K562 (cell line): ENCODE data around the gene PARD6B. TPM values are rescaled to one million over a fixed set of nuclear protein-coding genes. Genes with fewer than 3 reads are reported as not detected.

Source experiments
- HOMEZ ChIP-seq: fragments of 250-450 bp; sonication (Bioruptor Pico); IDR thresholded peaks from 2 replicates; pipeline ENCODE4 v1.4.0; 2020; ENCODE audit warnings: mild to moderate bottlenecking, moderate library complexity
- KAT2B ChIP-seq: IDR thresholded peaks from one replicate; pipeline ENCODE4 v1.6.1; 2012; ENCODE audit warnings: low read depth, mild to moderate bottlenecking, control low read depth, inconsistent platforms, low read length, moderate library complexity
- MAFK ChIP-seq: IDR thresholded peaks from 2 replicates; pipeline ENCODE4 v1.6.1; 2011; ENCODE audit warnings: low read length, improper control_type of control experiment
- NRF1 ChIP-seq, 2 experiments: fragments of 450-650 bp; IDR thresholded peaks in 1 of 2; conservative IDR thresholded peaks in 1 of 2; 2 replicates each; pipeline ENCODE4 v1.6.1; 2014; ENCODE audit warnings: mild to moderate bottlenecking in 2 of 2
- PYGO2 ChIP-seq: fragments of 450-650 bp; IDR thresholded peaks from 2 replicates; pipeline ENCODE4 v1.6.1; 2016; ENCODE audit warnings: mild to moderate bottlenecking, missing genetic modification characterization, moderate library complexity, missing compliant biosample characterization
- TEAD4 ChIP-seq, 2 experiments: sonication (generic) in 1 of 2; formaldehyde crosslinking in 1 of 2; IDR thresholded peaks; 2 replicates each; pipeline versions ENCODE4 v1.6.1 to v1.8.0; 2012 to 2022; ENCODE audit warnings: borderline replicate concordance in 1 of 2, inconsistent platforms in 1 of 2, low read length in 1 of 2, mild to moderate bottlenecking in 1 of 2, missing genetic modification reagents in 1 of 2
- XRCC4 ChIP-seq: IDR thresholded peaks from one replicate; pipeline ENCODE4 v1.6.1; 2011; ENCODE audit not compliant: insufficient read depth, insufficient read length; ENCODE audit errors: extremely low read depth
- ZNF23 ChIP-seq: fragments of 250-450 bp; sonication (Bioruptor Pico); IDR thresholded peaks from 2 replicates; pipeline ENCODE4 v1.4.0; 2020; ENCODE audit warnings: mild to moderate bottlenecking
- ZNF436 ChIP-seq: fragments of 250-450, 450-650 bp; sonication (Bioruptor Pico); formaldehyde crosslinking; IDR thresholded peaks from 2 replicates; pipeline ENCODE4 v1.7.0; 2020; ENCODE audit warnings: mild to moderate bottlenecking
- ZNF699 ChIP-seq: fragments of 250-450 bp; sonication (Bioruptor Pico); IDR thresholded peaks from 2 replicates; pipeline ENCODE4 v1.8.0; 2021; ENCODE audit warnings: mild to moderate bottlenecking, moderate library complexity; ENCODE audit not compliant: insufficient replicate concordance
- ZNF717 ChIP-seq: fragments of 250-450 bp; sonication (Bioruptor Pico); IDR thresholded peaks from 2 replicates; pipeline ENCODE4 v1.5.0; 2021
- polyA plus RNA-seq, 8 experiments: library from polyadenylated mRNA; depleted of rRNA in 4 of 8; stranded (reverse) in 5 of 8; unstranded in 3 of 8; fragments of >200 nt; fragmentation: Nextera tagmentation in 2 of 8; fragmentation: Illumina TruSeq in 1 of 8; extraction: Ambion mirVana in 2 of 8; extraction: Trizol in 1 of 8; gene quantifications; 2 replicates each; pipeline versions ENCODE4 v1.2.1 to v1.2.3, GENCODE V29; 2011 to 2014; ENCODE audit warnings: inconsistent platforms in 1 of 8, missing spikeins in 1 of 8
- total RNA-seq, 7 experiments: library from RNA; depleted of rRNA in 6 of 7; stranded (reverse); fragments of >200 nt in 6 of 7; fragmentation: Illumina TruSeq in 2 of 7; extraction: Trizol in 2 of 7; gene quantifications; 2 replicates each; pipeline versions ENCODE4 v1.2.1 to v1.2.3, GENCODE V29; 2011 to 2021; ENCODE audit warnings: low replicate concordance in 1 of 7
- TF ChIP-seq, protein P1 (sequence below): conservative IDR thresholded peaks from 2 replicates; pipeline ENCODE4 v1.6.1; 2011; ENCODE audit warnings: low read depth, mild to moderate bottlenecking, low read length; ENCODE audit not compliant: control insufficient read depth
- TF ChIP-seq, protein P2 (sequence below): fragments of 250-450 bp; sonication (Bioruptor Pico); IDR thresholded peaks from 2 replicates; pipeline ENCODE4 v1.8.0; 2021; ENCODE audit warnings: moderate library complexity, mild to moderate bottlenecking, inconsistent platforms
- TF ChIP-seq, protein P3 (sequence below), 2 experiments: fragments of 150-350 bp in 1 of 2; IDR thresholded peaks; 2 replicates each; pipeline ENCODE4 v1.6.1; 2012 to 2016; ENCODE audit warnings: low read depth in 2 of 2, low read length in 2 of 2, mild to moderate bottlenecking in 1 of 2, moderate library complexity in 1 of 2
- TF ChIP-seq, protein P4 (sequence below): fragments of 250-450 bp; sonication (Bioruptor Pico); IDR thresholded peaks from 2 replicates; pipeline ENCODE4 v1.4.0; 2020; ENCODE audit warnings: mild to moderate bottlenecking

PARD6B gene
- total and polyA plus RNA-seq, 9 of the 15 experiments (the other 6 are each of a cell fraction or from before 2014, with no cell fraction given) = 1.7 to 12.3 (median 5.5) TPM

DNA sequence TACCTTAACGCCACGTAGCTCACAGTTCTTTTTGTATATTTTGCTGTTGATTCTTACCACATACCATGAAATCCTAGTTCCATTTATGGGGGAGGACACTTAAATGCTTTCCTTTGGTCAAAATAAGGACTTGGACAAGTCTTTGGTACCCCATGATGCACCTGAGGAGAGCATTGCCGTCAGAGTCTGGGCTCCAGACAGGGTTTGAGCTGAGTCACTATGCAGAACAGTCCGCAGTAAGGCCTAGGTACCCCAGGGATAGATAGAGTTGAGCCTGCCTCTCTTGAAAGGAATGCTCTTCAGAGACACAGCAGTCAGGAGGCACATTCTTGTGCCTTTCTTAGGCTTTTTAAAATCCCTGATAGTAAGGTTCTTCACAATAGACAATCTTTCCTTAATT is 6.0 kb downstream of the PARD6B start (continued):
- TF ChIP-seq ZNF699 (CRISPR knock-in tag) (no peak), NRF1 (conservative IDR thresholded peaks at IDR 0.05 in 1 of 2, IDR thresholded peaks at IDR 0.05 in 1 of 2) (no peak), ZNF717 (CRISPR knock-in tag) (no peak), XRCC4 (no peak), MAFK (peak; percentile 65), KAT2B (no peak), HOMEZ (CRISPR knock-in tag) (no peak), ZNF23 (CRISPR knock-in tag) (no peak), TEAD4 (IDR thresholded peaks at IDR 0.05; ENCODE audit: low read length) (no peak), TEAD4 (CRISPR knock-in tag; IDR thresholded peaks at IDR 0.05; ENCODE audit: borderline replicate concordance) (no peak), ZNF436 (CRISPR knock-in tag) (no peak), PYGO2 (tag) (no peak)
- TF ChIP-seq, protein P1, sequence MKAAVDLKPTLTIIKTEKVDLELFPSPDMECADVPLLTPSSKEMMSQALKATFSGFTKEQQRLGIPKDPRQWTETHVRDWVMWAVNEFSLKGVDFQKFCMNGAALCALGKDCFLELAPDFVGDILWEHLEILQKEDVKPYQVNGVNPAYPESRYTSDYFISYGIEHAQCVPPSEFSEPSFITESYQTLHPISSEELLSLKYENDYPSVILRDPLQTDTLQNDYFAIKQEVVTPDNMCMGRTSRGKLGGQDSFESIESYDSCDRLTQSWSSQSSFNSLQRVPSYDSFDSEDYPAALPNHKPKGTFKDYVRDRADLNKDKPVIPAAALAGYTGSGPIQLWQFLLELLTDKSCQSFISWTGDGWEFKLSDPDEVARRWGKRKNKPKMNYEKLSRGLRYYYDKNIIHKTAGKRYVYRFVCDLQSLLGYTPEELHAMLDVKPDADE = no peak
- TF ChIP-seq, protein P2, sequence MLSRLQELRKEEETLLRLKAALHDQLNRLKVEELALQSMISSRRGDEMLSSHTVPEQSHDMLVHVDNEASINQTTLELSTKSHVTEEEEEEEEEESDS (CRISPR knock-in tag) = no peak
- TF ChIP-seq, protein P3, sequence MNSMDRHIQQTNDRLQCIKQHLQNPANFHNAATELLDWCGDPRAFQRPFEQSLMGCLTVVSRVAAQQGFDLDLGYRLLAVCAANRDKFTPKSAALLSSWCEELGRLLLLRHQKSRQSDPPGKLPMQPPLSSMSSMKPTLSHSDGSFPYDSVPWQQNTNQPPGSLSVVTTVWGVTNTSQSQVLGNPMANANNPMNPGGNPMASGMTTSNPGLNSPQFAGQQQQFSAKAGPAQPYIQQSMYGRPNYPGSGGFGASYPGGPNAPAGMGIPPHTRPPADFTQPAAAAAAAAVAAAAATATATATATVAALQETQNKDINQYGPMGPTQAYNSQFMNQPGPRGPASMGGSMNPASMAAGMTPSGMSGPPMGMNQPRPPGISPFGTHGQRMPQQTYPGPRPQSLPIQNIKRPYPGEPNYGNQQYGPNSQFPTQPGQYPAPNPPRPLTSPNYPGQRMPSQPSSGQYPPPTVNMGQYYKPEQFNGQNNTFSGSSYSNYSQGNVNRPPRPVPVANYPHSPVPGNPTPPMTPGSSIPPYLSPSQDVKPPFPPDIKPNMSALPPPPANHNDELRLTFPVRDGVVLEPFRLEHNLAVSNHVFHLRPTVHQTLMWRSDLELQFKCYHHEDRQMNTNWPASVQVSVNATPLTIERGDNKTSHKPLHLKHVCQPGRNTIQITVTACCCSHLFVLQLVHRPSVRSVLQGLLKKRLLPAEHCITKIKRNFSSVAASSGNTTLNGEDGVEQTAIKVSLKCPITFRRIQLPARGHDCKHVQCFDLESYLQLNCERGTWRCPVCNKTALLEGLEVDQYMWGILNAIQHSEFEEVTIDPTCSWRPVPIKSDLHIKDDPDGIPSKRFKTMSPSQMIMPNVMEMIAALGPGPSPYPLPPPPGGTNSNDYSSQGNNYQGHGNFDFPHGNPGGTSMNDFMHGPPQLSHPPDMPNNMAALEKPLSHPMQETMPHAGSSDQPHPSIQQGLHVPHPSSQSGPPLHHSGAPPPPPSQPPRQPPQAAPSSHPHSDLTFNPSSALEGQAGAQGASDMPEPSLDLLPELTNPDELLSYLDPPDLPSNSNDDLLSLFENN (IDR thresholded peaks at IDR 0.05; ENCODE audit: low read depth in 2 of 2, low read length in 2 of 2) = no peak
- TF ChIP-seq, protein P4, sequence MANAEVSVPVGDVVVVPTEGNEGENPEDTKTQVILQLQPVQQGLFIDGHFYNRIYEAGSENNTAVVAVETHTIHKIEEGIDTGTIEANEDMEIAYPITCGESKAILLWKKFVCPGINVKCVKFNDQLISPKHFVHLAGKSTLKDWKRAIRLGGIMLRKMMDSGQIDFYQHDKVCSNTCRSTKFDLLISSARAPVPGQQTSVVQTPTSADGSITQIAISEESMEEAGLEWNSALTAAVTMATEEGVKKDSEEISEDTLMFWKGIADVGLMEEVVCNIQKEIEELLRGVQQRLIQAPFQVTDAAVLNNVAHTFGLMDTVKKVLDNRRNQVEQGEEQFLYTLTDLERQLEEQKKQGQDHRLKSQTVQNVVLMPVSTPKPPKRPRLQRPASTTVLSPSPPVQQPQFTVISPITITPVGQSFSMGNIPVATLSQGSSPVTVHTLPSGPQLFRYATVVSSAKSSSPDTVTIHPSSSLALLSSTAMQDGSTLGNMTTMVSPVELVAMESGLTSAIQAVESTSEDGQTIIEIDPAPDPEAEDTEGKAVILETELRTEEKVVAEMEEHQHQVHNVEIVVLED = no peak
